AG20443 (cell line): Measurements from ENCODE around the gene KIF6.
"Not testable (repeated sequence)": the region's sequence is repeated elsewhere in the genome, so short reads cannot be mapped to it uniquely, and the experiment has no call there.

ENCODE experiments used
- DNase-seq: peaks from one replicate; pipeline ENCODE4 v3.0.0; 2012; ENCODE audit warnings: low spot score, mixed read lengths

The KIF6 gene

GRCh38 chr6:39289490-39289889 lies 435.7 kb downstream of the KIF6 start:
- DNase-seq = no peak

DNA sequence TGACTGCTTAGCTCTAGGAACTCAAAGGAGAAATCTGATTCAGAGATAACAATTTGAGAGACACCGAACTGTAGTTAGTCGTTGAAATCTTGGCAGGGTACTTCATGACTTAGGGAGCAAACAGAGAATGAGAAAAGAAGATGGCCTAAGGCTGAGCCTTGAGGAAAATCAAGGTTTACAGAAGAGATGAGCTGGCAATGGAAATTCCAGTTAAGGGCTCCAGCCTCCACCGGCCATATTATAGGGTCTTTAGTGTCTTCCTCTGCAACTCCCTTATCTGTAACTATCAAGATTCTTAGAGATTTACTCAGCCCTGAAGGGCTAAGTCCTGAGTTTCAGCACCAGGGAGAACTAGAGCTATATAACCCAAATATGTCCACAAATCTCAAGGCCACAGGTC lies 437.6 kb downstream of the KIF6 start:
- DNase-seq = no peak

- DNase-seq = not testable (repeated sequence)
These were observed 438.6 kb downstream of the KIF6 start for GRCh38 chr6:39286596-39286995.

GRCh38 chr6:39282774-39283173 lies 442.4 kb downstream of the KIF6 start:
- DNase-seq = no peak

DNA sequence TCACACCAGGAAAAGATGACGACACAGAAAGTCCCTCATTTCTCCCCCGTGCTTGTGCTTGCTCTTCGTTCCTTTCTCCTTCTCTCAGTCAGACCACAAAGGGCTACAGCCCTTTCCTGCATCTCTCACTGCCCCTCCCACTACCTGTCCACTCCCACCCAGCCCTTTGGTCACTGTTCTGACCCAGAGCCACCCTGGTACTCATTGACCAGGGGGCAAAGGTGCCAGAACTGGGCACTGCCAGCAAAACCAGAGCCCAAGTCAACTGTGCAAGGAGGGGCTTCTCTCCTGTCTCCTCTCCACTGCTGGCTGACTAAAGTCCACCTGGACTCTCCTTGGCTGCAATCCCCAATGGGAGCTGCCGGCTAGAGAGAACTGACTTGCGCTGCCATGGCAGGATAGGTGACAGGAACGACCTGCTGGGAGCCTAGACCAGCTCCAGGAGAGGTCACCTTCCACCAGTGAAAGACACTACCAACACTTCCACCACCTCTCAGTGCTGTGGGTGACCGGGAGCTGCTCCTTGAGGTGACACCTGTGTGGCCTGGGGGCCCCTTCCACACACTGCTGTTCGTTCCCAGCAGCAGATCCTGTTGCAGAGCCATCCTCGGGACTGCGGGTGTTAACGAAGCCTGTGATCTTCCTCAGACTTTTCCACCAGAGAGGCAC lies 443.8 kb downstream of the KIF6 start:
- DNase-seq = no peak

DNA sequence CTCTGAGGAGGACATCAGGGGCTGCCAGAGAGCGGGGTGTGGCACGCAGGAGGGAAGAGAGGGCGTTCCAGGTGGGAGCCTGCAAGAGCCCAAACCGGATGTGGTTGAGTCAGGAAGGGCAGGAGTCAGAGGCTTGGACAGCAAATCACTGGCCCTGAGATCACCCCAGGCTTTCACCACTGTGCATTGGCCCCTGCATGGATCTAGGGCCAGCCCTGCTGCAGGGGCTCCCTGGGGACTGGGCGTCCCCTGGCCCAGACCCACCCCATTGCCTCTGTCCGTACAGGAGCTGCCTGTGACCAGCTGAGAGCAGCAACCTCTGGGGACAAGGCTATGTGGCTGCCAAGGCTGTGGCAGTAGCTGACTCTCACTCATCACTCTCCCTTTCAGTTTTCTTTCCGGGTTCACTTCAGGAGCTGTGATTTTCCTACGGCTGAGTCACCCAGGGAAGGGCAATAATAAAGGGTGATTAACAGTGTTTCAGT lies 444.9 kb downstream of the KIF6 start:
- peak; percentile 38 for DNase-seq
